ENCODE results near the gene SLC30A7. TPM values are rescaled to one million over a fixed set of nuclear protein-coding genes. Genes with fewer than 3 reads are reported as not detected.
A peak's percentile ranks its signal among the peaks of the same experiment; 100 is the strongest.

SLC30A7 gene
- polyA plus RNA-seq, 1 of the 3 experiments (the other 2 are of a cell fraction): 4.0 TPM

GRCh38 chr1:101025657-101026429 lies 130.0 kb downstream of the SLC30A7 start, which contains the start of gene DPH5 (continued):
- TF ChIP-seq, protein P1, sequence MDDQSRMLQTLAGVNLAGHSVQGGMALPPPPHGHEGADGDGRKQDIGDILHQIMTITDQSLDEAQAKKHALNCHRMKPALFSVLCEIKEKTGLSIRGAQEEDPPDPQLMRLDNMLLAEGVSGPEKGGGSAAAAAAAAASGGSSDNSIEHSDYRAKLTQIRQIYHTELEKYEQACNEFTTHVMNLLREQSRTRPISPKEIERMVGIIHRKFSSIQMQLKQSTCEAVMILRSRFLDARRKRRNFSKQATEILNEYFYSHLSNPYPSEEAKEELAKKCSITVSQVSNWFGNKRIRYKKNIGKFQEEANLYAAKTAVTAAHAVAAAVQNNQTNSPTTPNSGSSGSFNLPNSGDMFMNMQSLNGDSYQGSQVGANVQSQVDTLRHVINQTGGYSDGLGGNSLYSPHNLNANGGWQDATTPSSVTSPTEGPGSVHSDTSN (IDR thresholded peaks at IDR 0.05): 0 out of 2 replicates have a peak, but pooled peaks have one; percentile 20
- TF ChIP-seq RXRA (IDR thresholded peaks at IDR 0.05; ENCODE audit: borderline replicate concordance, low read depth): no peak
- TF ChIP-seq, protein P2, sequence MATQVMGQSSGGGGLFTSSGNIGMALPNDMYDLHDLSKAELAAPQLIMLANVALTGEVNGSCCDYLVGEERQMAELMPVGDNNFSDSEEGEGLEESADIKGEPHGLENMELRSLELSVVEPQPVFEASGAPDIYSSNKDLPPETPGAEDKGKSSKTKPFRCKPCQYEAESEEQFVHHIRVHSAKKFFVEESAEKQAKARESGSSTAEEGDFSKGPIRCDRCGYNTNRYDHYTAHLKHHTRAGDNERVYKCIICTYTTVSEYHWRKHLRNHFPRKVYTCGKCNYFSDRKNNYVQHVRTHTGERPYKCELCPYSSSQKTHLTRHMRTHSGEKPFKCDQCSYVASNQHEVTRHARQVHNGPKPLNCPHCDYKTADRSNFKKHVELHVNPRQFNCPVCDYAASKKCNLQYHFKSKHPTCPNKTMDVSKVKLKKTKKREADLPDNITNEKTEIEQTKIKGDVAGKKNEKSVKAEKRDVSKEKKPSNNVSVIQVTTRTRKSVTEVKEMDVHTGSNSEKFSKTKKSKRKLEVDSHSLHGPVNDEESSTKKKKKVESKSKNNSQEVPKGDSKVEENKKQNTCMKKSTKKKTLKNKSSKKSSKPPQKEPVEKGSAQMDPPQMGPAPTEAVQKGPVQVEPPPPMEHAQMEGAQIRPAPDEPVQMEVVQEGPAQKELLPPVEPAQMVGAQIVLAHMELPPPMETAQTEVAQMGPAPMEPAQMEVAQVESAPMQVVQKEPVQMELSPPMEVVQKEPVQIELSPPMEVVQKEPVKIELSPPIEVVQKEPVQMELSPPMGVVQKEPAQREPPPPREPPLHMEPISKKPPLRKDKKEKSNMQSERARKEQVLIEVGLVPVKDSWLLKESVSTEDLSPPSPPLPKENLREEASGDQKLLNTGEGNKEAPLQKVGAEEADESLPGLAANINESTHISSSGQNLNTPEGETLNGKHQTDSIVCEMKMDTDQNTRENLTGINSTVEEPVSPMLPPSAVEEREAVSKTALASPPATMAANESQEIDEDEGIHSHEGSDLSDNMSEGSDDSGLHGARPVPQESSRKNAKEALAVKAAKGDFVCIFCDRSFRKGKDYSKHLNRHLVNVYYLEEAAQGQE (IDR thresholded peaks at IDR 0.05; ENCODE audit: low read depth, low read length): peak; percentile 67; the same call in 1 of the 2 replicates
- peak in 1 of 2 experiments; percentile 42; a peak in 1 of 4 replicates for TF ChIP-seq EP300 (IDR thresholded peaks at IDR 0.05; ENCODE audit: borderline replicate concordance in 1 of 2, low read depth in 1 of 2, low read length in 1 of 2)
- TF ChIP-seq POLR2AphosphoS5 (IDR thresholded peaks at IDR 0.05; ENCODE audit: low read depth, low read length): peak; percentile 94
- TF ChIP-seq FOSL2 (IDR thresholded peaks at IDR 0.05; ENCODE audit: borderline replicate concordance, low read depth): no peak

DNA sequence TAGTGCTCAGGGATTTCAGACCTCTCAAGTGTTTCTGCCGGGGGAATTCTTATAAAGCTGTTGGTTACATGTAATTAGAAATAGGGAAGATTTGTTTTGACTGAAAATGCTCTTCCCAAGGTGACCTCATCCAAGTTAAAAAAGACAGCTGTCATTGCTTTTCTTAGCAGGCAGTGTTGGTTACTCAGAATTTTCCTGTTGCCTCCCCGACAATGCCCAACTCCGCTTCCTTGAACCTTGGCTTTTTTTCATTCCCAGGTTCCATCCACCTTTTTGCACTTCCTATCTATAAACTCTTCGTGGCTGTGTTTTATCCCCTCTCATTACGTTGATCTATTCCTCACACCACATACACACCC lies 130.5 kb downstream of the SLC30A7 start:
- Histone ChIP-seq H3K9me2 (no peaks in the 10 kb centered on the region), H3K4me1 (ENCODE audit: control insufficient read depth in 1 of 2, insufficient read depth in 2 of 2, low read depth in 1 of 2, low read length in 1 of 2) (peaks cover 4 to 6% of the 10 kb centered on the region in 2 experiments; a peak in 2 of 4 replicates), H4K20me1 (ENCODE audit: insufficient read depth) (no peaks in the 10 kb centered on the region), H3K4me3 (ENCODE audit: low read depth in 2 of 2, low read length in 1 of 2) (peak overlapping the region; percentile 80 to 92), H3K79me2 (ENCODE audit: insufficient read depth) (peaks cover 41% of the 10 kb centered on the region), H3K9ac (peak overlapping the region; percentile 79), H3K36me3 (replicated peaks in 1 of 2; ENCODE audit: control insufficient read depth in 1 of 2, insufficient read depth in 2 of 2, low read length in 1 of 2) (peaks cover 0 to 10% of the 10 kb centered on the region in 2 experiments), H3K27me3 (ENCODE audit: insufficient read depth) (no peaks in the 10 kb centered on the region), H3F3A (replicated peaks; ENCODE audit: insufficient read depth) (no peaks in the 10 kb centered on the region), H3K27ac (ENCODE audit: low read depth in 2 of 2, low read length in 1 of 2) (peak overlapping the region; percentile 73 to 90), H3K9me3 (no peaks in the 10 kb centered on the region), H2AFZ (ENCODE audit: low read depth) (peak overlapping the region; percentile 95), H3K4me2 (peak overlapping the region; percentile 89)
- ChIA-PET POLR2A (interaction anchor here (0.6 kb wide), 1 partner anchor 207 kb away, joined by 9 read pairs; no protein-coding TSS in a partner anchor), CTCF (interaction anchor here (1.0 kb wide), 1 partner anchor 262 kb away, joined by 3 read pairs; no protein-coding TSS in a partner anchor)
- 55% methylated on average over 5 of the region's 5 CpGs for WGBS (ENCODE audit: low lambda C conversion rate)
- DNase-seq: no peak
- TF ChIP-seq, protein P3, sequence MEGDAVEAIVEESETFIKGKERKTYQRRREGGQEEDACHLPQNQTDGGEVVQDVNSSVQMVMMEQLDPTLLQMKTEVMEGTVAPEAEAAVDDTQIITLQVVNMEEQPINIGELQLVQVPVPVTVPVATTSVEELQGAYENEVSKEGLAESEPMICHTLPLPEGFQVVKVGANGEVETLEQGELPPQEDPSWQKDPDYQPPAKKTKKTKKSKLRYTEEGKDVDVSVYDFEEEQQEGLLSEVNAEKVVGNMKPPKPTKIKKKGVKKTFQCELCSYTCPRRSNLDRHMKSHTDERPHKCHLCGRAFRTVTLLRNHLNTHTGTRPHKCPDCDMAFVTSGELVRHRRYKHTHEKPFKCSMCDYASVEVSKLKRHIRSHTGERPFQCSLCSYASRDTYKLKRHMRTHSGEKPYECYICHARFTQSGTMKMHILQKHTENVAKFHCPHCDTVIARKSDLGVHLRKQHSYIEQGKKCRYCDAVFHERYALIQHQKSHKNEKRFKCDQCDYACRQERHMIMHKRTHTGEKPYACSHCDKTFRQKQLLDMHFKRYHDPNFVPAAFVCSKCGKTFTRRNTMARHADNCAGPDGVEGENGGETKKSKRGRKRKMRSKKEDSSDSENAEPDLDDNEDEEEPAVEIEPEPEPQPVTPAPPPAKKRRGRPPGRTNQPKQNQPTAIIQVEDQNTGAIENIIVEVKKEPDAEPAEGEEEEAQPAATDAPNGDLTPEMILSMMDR (IDR thresholded peaks at IDR 0.05): no peak
- TF ChIP-seq, protein P1 (IDR thresholded peaks at IDR 0.05): no peak
- TF ChIP-seq FOXJ3 (CRISPR knock-in tag; IDR thresholded peaks at IDR 0.05): no peak
- TF ChIP-seq, protein P4, sequence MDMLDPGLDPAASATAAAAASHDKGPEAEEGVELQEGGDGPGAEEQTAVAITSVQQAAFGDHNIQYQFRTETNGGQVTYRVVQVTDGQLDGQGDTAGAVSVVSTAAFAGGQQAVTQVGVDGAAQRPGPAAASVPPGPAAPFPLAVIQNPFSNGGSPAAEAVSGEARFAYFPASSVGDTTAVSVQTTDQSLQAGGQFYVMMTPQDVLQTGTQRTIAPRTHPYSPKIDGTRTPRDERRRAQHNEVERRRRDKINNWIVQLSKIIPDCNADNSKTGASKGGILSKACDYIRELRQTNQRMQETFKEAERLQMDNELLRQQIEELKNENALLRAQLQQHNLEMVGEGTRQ (IDR thresholded peaks at IDR 0.05; ENCODE audit: borderline replicate concordance, low read depth, low read length): no peak
- TF ChIP-seq MEF2A (IDR thresholded peaks at IDR 0.05; ENCODE audit: borderline replicate concordance, low read depth): no peak
- TF ChIP-seq, protein P5, sequence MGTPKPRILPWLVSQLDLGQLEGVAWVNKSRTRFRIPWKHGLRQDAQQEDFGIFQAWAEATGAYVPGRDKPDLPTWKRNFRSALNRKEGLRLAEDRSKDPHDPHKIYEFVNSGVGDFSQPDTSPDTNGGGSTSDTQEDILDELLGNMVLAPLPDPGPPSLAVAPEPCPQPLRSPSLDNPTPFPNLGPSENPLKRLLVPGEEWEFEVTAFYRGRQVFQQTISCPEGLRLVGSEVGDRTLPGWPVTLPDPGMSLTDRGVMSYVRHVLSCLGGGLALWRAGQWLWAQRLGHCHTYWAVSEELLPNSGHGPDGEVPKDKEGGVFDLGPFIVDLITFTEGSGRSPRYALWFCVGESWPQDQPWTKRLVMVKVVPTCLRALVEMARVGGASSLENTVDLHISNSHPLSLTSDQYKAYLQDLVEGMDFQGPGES (IDR thresholded peaks at IDR 0.05; ENCODE audit: low read depth, low read length): no peak
- no peak for TF ChIP-seq RCOR1 (IDR thresholded peaks at IDR 0.05; ENCODE audit: low read length)
- TF ChIP-seq POLR2AphosphoS5 (IDR thresholded peaks at IDR 0.05; ENCODE audit: low read depth, low read length): no peak
- no peak for TF ChIP-seq RFX5 (IDR thresholded peaks at IDR 0.05; ENCODE audit: low read length)
- no peak for TF ChIP-seq ELF1 (IDR thresholded peaks at IDR 0.05)
- TF ChIP-seq GABPA (IDR thresholded peaks at IDR 0.05; ENCODE audit: low read depth): no peak
- TF ChIP-seq, protein P6, sequence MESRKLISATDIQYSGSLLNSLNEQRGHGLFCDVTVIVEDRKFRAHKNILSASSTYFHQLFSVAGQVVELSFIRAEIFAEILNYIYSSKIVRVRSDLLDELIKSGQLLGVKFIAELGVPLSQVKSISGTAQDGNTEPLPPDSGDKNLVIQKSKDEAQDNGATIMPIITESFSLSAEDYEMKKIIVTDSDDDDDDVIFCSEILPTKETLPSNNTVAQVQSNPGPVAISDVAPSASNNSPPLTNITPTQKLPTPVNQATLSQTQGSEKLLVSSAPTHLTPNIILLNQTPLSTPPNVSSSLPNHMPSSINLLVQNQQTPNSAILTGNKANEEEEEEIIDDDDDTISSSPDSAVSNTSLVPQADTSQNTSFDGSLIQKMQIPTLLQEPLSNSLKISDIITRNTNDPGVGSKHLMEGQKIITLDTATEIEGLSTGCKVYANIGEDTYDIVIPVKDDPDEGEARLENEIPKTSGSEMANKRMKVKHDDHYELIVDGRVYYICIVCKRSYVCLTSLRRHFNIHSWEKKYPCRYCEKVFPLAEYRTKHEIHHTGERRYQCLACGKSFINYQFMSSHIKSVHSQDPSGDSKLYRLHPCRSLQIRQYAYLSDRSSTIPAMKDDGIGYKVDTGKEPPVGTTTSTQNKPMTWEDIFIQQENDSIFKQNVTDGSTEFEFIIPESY (IDR thresholded peaks at IDR 0.05; ENCODE audit: borderline replicate concordance, low read depth): no peak
